DND-41 (cell line): Measurements from ENCODE around the gene PLCB3.
"Not testable (repeated sequence)": the region's sequence is repeated elsewhere in the genome, so short reads cannot be mapped to it uniquely, and the experiment has no call there.

Experiments used
- ATAC-seq: fragments of 200-7000 bp; cut with Tn5 transposase; 3 replicates; pipeline ENCODE4 v1.9.1; 2021; ENCODE audit warnings: low read depth; ENCODE audit not compliant: insufficient read depth
- DNase-seq: peaks from one replicate; pipeline ENCODE4 v3.0.0-alpha.2; 2020
- H2AFZ ChIP-seq: 2 replicates; pipeline ENCODE4 v1.6.0; 2012; ENCODE audit warnings: low read depth, low read length
- H3K27ac ChIP-seq: 2 replicates; pipeline ENCODE4 v1.5.1; 2012; ENCODE audit warnings: low read length, inconsistent platforms
- H3K27me3 ChIP-seq: fragments of 200-600 bp; sonication (generic); 2 replicates; pipeline ENCODE4 v1.6.0; 2012; ENCODE audit warnings: low read length, mild to moderate bottlenecking, inconsistent platforms; ENCODE audit not compliant: insufficient read depth, poor library complexity
- H3K36me3 ChIP-seq: 2 replicates; pipeline ENCODE4 v1.5.1; 2012; ENCODE audit warnings: low read length, inconsistent platforms; ENCODE audit not compliant: insufficient read depth
- H3K4me1 ChIP-seq: 2 replicates; pipeline ENCODE4 v1.5.1; 2012; ENCODE audit warnings: mild to moderate bottlenecking, low read length; ENCODE audit not compliant: insufficient read depth
- H3K4me2 ChIP-seq: 2 replicates; pipeline ENCODE4 v1.6.0; 2012; ENCODE audit warnings: mild to moderate bottlenecking, moderate library complexity, low read length, inconsistent platforms; ENCODE audit not compliant: insufficient read depth
- H3K4me3 ChIP-seq, 2 experiments: fragments of 200-600 bp in 1 of 2; shearing (Covaris generic) in 1 of 2; 2 replicates each; pipeline ENCODE4 v1.5.1; 2012 to 2016; ENCODE audit warnings: inconsistent platforms in 2 of 2, low read length in 2 of 2, mild to moderate bottlenecking in 2 of 2, low read depth in 1 of 2, moderate library complexity in 1 of 2
- H3K79me2 ChIP-seq: 2 replicates; pipeline ENCODE4 v1.6.0; 2012; ENCODE audit warnings: low read length, inconsistent platforms; ENCODE audit not compliant: insufficient read depth
- H3K9ac ChIP-seq: 2 replicates; pipeline ENCODE4 v1.6.0; 2012; ENCODE audit warnings: low read depth, mild to moderate bottlenecking, inconsistent platforms, low read length, moderate library complexity
- H3K9me3 ChIP-seq: 2 replicates; pipeline ENCODE4 v1.5.1; 2012; ENCODE audit warnings: low read length, moderate library complexity, mild to moderate bottlenecking, inconsistent platforms; ENCODE audit not compliant: insufficient read depth, severe bottlenecking
- H4K20me1 ChIP-seq: 2 replicates; pipeline ENCODE4 v1.6.0; 2012; ENCODE audit warnings: low read length; ENCODE audit not compliant: insufficient read depth
- CTCF ChIP-seq: IDR thresholded peaks from 2 replicates; pipeline ENCODE4 v1.5.1; 2012; ENCODE audit warnings: borderline replicate concordance, low read length, moderate library complexity, mild to moderate bottlenecking; ENCODE audit not compliant: poor library complexity, severe bottlenecking; ENCODE audit errors: extremely low read depth
- EZH2 ChIP-seq: IDR thresholded peaks from 3 replicates; pipeline ENCODE4 v1.6.1; 2012; ENCODE audit warnings: borderline replicate concordance, low read depth, mild to moderate bottlenecking, moderate library complexity, low read length, inconsistent platforms; ENCODE audit not compliant: severe bottlenecking

The PLCB3 gene

DNA sequence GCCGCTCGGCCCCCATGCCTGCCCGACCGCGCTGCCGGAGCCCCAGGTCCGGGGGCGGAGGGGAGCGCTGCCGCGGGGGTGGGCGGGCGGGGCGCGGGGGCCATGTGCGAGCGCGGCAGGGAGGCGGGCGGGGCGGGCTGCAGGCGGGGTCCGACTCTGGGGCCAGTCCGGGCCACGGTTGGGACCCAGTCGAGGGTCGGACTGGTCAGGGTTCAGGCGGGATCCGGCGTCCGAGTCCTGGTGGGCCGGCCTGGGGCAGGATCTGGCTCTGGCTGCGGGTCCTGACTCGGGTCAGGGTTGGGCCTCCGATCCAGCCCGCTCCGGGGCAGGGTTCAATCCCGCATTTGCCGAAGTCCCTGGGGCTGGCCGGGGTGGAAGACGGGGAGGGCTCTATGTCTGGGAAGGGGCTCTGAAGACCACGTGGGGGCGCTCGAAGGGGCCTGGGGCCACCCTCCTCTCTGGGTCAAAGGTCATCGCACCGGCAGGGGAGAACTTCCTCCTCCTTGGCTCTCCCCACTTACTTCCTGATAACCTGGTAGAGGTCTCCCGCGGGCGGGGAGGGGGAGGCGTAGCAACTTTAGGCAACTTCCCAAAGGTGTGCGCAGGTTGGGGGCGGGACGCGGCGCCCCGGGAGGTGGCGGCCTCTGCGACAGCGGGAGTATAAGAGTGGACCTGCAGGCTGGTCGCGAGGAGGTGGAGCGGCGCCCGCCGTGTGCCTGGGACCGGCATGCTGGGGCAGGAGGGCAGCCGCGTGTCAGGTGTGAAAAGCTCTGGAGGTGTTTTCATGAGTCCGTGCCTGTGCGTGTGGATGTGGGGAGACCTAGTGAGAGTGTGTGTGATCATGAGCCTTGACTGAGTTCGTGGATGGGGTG, 54.6 kb downstream of the PLCB3 start:
- H2AFZ ChIP-seq, result peak overlapping the region; percentile 70
- H3K4me3 ChIP-seq, result peak overlapping the region; percentile 75 to 76
- peak overlapping the region; percentile 64 for H3K9ac ChIP-seq
- TF ChIP-seq CTCF (peak; percentile 66), EZH2 (no peak)
- H3K36me3 ChIP-seq, result peaks cover 17% of the 10 kb centered on the region
- peak overlapping the region; percentile 91 for H3K4me2 ChIP-seq
- H3K79me2 ChIP-seq, result peaks cover 37% of the 10 kb centered on the region
- H3K4me1 ChIP-seq, result peaks cover 38% of the 10 kb centered on the region
- H3K9me3 ChIP-seq, result no peaks in the 10 kb centered on the region
- peak; percentile 41 for ATAC-seq
- no peaks in the 10 kb centered on the region for H3K27me3 ChIP-seq
- DNase-seq, result peak; percentile 85
- H4K20me1 ChIP-seq, result peaks cover 22% of the 10 kb centered on the region
- peak overlapping the region; percentile 66 for H3K27ac ChIP-seq

DNA sequence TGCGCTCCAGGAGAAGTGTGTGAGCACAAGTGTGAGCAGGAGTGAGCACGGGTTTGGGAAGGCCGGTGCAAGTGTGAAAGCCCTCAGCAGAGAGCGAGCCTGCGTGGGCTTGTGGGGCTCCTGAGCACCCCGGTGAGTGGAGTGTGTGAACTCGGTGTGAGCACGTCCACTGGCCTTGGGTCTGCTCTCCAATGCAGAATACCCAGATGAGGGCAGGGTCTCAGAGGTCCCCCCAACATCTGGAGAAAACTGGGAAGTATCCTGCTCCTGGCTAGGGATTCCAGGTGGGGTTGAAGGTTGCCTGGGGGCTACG, 55.2 kb downstream of the PLCB3 start:
- DNase-seq (no peak), ATAC-seq (no peak)
- Histone ChIP-seq H3K4me2 (peak overlapping the region; percentile 91), H3K27me3 (no peaks in the 10 kb centered on the region), H3K79me2 (peaks cover 41% of the 10 kb centered on the region), H3K27ac (peak overlapping the region; percentile 66), H3K9me3 (no peaks in the 10 kb centered on the region), H4K20me1 (peaks cover 24% of the 10 kb centered on the region), H3K36me3 (peaks cover 19% of the 10 kb centered on the region), H3K4me3 (peak overlapping the region; percentile 75 to 76), H3K9ac (peak overlapping the region; percentile 64), H2AFZ (peak overlapping the region; percentile 70), H3K4me1 (peaks cover 34% of the 10 kb centered on the region)
- TF ChIP-seq CTCF (no peak), EZH2 (no peak)

- H3K36me3 ChIP-seq, result peaks cover 19% of the 10 kb centered on the region
- H3K27ac ChIP-seq, result peak overlapping the region; percentile 66
- TF ChIP-seq CTCF, result no peak
- TF ChIP-seq EZH2, result no peak
- DNase-seq (no peak), ATAC-seq (no peak)
- H3K9ac ChIP-seq, result peak overlapping the region; percentile 64
- no peak overlapping the region for H2AFZ ChIP-seq
- H3K79me2 ChIP-seq, result peaks cover 41% of the 10 kb centered on the region
- peak overlapping the region; percentile 75 to 76; a peak in 3 of 4 replicates for H3K4me3 ChIP-seq
- no peaks in the 10 kb centered on the region for H3K9me3 ChIP-seq
- peaks cover 34% of the 10 kb centered on the region for H3K4me1 ChIP-seq
- H4K20me1 ChIP-seq, result peaks cover 24% of the 10 kb centered on the region
- H3K27me3 ChIP-seq, result no peaks in the 10 kb centered on the region
- peak overlapping the region; percentile 91 for H3K4me2 ChIP-seq
These were observed 55.7 kb downstream of the PLCB3 start for GRCh38 chr11:64306876-64307622.

DNA sequence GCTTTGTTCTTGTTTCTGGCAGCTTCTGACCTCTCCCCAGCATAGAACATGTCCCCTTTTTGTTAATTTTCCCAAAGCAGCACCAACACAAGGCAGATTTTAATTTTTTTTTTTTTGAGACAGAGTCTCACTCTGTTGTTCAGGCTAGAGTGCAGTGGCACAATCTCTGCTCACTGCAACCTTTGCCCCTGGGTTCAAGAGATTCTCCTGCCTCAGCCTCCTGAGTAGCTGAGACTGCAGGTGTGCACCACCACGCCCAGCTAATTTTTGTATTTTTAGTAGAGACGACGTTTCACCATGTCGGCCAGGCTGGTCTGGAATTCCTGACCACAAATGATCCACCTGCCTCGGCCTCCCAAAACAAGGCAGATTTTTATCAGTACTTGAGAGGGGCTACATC, 56.5 kb downstream of the PLCB3 start:
- ATAC-seq, DNase-seq, H3K4me3 ChIP-seq, H2AFZ ChIP-seq, H3K27ac ChIP-seq, H3K27me3 ChIP-seq, H3K9me3 ChIP-seq: not testable (repeated sequence)
- Histone ChIP-seq H3K79me2 (peaks cover 41% of the 10 kb centered on the region), H4K20me1 (peaks cover 29% of the 10 kb centered on the region), H3K36me3 (peaks cover 23% of the 10 kb centered on the region), H3K9ac (peak overlapping the region; percentile 64; the same call in 1 of the 2 replicates), H3K4me1 (peaks cover 34% of the 10 kb centered on the region), H3K4me2 (peak overlapping the region; percentile 91; the same call in 1 of the 2 replicates)
